KMS-11 (cell line): ENCODE measurements around the gene ELK3.
A peak's percentile ranks its signal among the peaks of the same experiment; 100 is the strongest.

ENCODE experiments used
- H2AFZ ChIP-seq: fragments of 200-600 bp; sonication (generic); 2 replicates; pipeline ENCODE4 v1.6.1; 2016; ENCODE audit warnings: antibody characterized with exemption, mixed run types, low read depth
- H3K27ac ChIP-seq: fragments of 200-600 bp; sonication (generic); 2 replicates; pipeline ENCODE4 v1.6.1; 2016; ENCODE audit warnings: mild to moderate bottlenecking, mixed run types
- H3K27me3 ChIP-seq: fragments of 200-600 bp; sonication (generic); 2 replicates; pipeline ENCODE4 v1.6.1; 2017; ENCODE audit warnings: mild to moderate bottlenecking, low read depth, mixed run types, moderate library complexity; ENCODE audit not compliant: insufficient read depth
- H3K36me3 ChIP-seq: fragments of 200-600 bp; sonication (generic); 2 replicates; pipeline ENCODE4 v1.6.1; 2017; ENCODE audit warnings: mild to moderate bottlenecking, mixed run types; ENCODE audit not compliant: insufficient read depth
- H3K4me1 ChIP-seq: fragments of 200-600 bp; sonication (generic); 2 replicates; pipeline ENCODE4 v1.6.1; 2016; ENCODE audit warnings: mild to moderate bottlenecking, low read depth, mixed run types; ENCODE audit not compliant: poor library complexity, severe bottlenecking
- H3K4me2 ChIP-seq: fragments of 200-600 bp; sonication (generic); 2 replicates; pipeline ENCODE4 v1.7.0; 2016; ENCODE audit warnings: mild to moderate bottlenecking, mixed run types
- H3K4me3 ChIP-seq: fragments of 200-600 bp; sonication (generic); IDR thresholded peaks from 2 replicates; pipeline ENCODE4 v1.6.1; 2017; ENCODE audit warnings: low read depth, low read length, mixed read lengths; ENCODE audit not compliant: insufficient read depth
- H3K79me2 ChIP-seq: fragments of 200-600 bp; sonication (generic); 2 replicates; pipeline ENCODE4 v1.6.1; 2016; ENCODE audit warnings: low read depth, mixed run types; ENCODE audit not compliant: insufficient read depth
- H3K9ac ChIP-seq: fragments of 200-600 bp; sonication (generic); 2 replicates; pipeline ENCODE4 v1.6.1; 2016; ENCODE audit warnings: mild to moderate bottlenecking, mixed run types
- H4K20me1 ChIP-seq: fragments of 200-600 bp; sonication (generic); 2 replicates; pipeline ENCODE4 v1.6.1; 2016; ENCODE audit warnings: mild to moderate bottlenecking, mixed run types; ENCODE audit not compliant: insufficient read depth
- CTCF ChIP-seq: fragments of 200-600 bp; sonication (generic); conservative IDR thresholded peaks from 2 replicates; pipeline ENCODE4 v1.6.1; 2017; ENCODE audit warnings: low read depth, mild to moderate bottlenecking, antibody characterized with exemption, low read length, moderate library complexity, mixed read lengths

ELK3 gene

GRCh38 chr12:96197503-96198272 lies 3.5 kb downstream of the ELK3 start:
- Histone ChIP-seq H3K4me2 (peak overlapping the region; percentile 62; the same call in 1 of the 2 replicates), H2AFZ (no peak overlapping the region), H3K9ac (no peak overlapping the region; the same call in 1 of the 2 replicates), H3K79me2 (peaks cover 69% of the 10 kb centered on the region), H3K36me3 (no peaks in the 10 kb centered on the region), H3K27ac (peak overlapping the region; percentile 90; the same call in 1 of the 2 replicates), H3K27me3 (no peaks in the 10 kb centered on the region), H4K20me1 (no peaks in the 10 kb centered on the region; the same call in 1 of the 2 replicates), H3K4me1 (peaks cover 56% of the 10 kb centered on the region), H3K4me3 (no peak overlapping the region)
- TF ChIP-seq CTCF, result no peak

GRCh38 chr12:96198965-96199364 lies 4.8 kb downstream of the ELK3 start:
- no peak for TF ChIP-seq CTCF
- Histone ChIP-seq H3K79me2 (peaks cover 82% of the 10 kb centered on the region), H3K4me1 (peaks cover 50% of the 10 kb centered on the region), H4K20me1 (no peaks in the 10 kb centered on the region; the same call in 1 of the 2 replicates), H3K36me3 (no peaks in the 10 kb centered on the region), H2AFZ (no peak overlapping the region), H3K4me3 (no peak overlapping the region), H3K9ac (no peak overlapping the region), H3K4me2 (peak overlapping the region; percentile 62), H3K27ac (peak overlapping the region; percentile 38; the same call in 1 of the 2 replicates), H3K27me3 (no peaks in the 10 kb centered on the region)

- Histone ChIP-seq H3K27me3 (no peaks in the 10 kb centered on the region), H3K4me1 (peaks cover 50% of the 10 kb centered on the region), H3K79me2 (peaks cover 87% of the 10 kb centered on the region), H3K4me3 (no peak overlapping the region), H3K4me2 (peak overlapping the region; percentile 62), H3K27ac (peak overlapping the region; percentile 38; the same call in 1 of the 2 replicates), H3K36me3 (no peaks in the 10 kb centered on the region), H2AFZ (no peak overlapping the region), H4K20me1 (no peaks in the 10 kb centered on the region; the same call in 1 of the 2 replicates), H3K9ac (no peak overlapping the region)
- TF ChIP-seq CTCF, result no peak
These were observed 5.3 kb downstream of the ELK3 start for GRCh38 chr12:96199464-96199863.

GRCh38 chr12:96201272-96202227 lies 7.4 kb downstream of the ELK3 start:
- Histone ChIP-seq H3K4me1 (peaks cover 59% of the 10 kb centered on the region), H4K20me1 (peaks cover 9% of the 10 kb centered on the region), H2AFZ (no peak overlapping the region), H3K27ac (no peak overlapping the region), H3K79me2 (peaks cover 100% of the 10 kb centered on the region), H3K36me3 (no peaks in the 10 kb centered on the region), H3K4me2 (no peak overlapping the region), H3K27me3 (no peaks in the 10 kb centered on the region), H3K4me3 (no peak overlapping the region), H3K9ac (no peak overlapping the region)
- TF ChIP-seq CTCF, result no peak
